Measurements from ENCODE around the gene SUGCT. TPM values are rescaled to one million over a fixed set of nuclear protein-coding genes. Genes with fewer than 3 reads are reported as not detected.

Gene SUGCT
- total RNA-seq, 1 experiment from 2014 or later, result 5.4 TPM

DNA sequence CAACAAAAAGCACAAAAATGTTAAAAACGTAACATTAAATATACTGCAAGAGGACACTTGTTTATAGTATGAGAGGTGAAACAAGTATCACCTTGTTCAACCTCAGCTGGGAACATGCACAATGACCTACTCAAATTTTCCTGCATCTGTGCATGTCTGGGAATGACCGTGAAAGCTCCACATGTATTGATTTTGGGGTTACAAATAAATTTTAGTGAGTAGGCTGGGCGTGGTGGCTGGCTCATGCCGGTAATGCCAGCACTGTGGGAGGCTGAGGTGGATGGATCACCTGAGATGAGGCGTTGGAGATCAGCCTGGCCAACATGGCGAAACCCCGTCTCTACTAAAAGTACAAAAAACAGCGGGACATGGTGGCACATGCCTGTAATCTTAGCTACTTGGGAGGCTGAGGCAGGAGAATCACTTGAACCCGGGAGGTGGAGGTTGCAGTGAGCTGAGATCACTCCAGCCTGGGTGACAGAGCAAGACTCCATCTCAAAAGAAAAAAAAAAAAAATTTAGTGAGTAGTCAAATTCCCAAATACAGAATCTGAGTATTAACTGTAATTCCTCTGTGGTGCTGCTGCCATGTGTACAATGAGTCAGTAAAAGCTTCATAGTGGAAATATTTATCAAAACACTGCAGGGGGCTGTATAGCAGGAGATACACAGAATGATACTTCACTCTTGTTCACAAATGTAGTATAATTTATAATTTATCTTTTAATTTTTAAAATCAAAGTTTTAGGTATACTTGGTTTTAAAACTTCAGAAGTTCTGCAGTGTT, 41.1 kb downstream of the SUGCT start:
- TF ChIP-seq, protein P1, sequence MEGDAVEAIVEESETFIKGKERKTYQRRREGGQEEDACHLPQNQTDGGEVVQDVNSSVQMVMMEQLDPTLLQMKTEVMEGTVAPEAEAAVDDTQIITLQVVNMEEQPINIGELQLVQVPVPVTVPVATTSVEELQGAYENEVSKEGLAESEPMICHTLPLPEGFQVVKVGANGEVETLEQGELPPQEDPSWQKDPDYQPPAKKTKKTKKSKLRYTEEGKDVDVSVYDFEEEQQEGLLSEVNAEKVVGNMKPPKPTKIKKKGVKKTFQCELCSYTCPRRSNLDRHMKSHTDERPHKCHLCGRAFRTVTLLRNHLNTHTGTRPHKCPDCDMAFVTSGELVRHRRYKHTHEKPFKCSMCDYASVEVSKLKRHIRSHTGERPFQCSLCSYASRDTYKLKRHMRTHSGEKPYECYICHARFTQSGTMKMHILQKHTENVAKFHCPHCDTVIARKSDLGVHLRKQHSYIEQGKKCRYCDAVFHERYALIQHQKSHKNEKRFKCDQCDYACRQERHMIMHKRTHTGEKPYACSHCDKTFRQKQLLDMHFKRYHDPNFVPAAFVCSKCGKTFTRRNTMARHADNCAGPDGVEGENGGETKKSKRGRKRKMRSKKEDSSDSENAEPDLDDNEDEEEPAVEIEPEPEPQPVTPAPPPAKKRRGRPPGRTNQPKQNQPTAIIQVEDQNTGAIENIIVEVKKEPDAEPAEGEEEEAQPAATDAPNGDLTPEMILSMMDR (conservative IDR thresholded peaks at IDR 0.05), result no peak

More for the DNA sequence above, 41.1 kb downstream of the SUGCT start:
- Histone ChIP-seq H4K5ac (ENCODE audit: insufficient read length, low read depth, low read length) (no peak overlapping the region), H3K79me2 (ENCODE audit: insufficient read depth, low read length) (no peaks in the 10 kb centered on the region), H2BK5ac (ENCODE audit: insufficient read length, low read length) (no peak overlapping the region), H3K4me1 (ENCODE audit: insufficient read depth, low read length) (no peaks in the 10 kb centered on the region), H3T11ph (ENCODE audit: low read length) (no peak overlapping the region), H3K4ac (ENCODE audit: low read depth, low read length) (no peak overlapping the region), H3K9ac (ENCODE audit: extremely low read depth, insufficient read length, low read length) (no peak overlapping the region), H4K91ac (ENCODE audit: insufficient read length, low read depth, low read length) (no peak overlapping the region), H2BK15ac (ENCODE audit: low read depth, low read length) (no peak overlapping the region), H2BK12ac (ENCODE audit: insufficient read length, low read depth, low read length) (no peak overlapping the region), H2BK20ac (ENCODE audit: low read depth, low read length, poor library complexity, severe bottlenecking) (no peak overlapping the region), H3K18ac (ENCODE audit: insufficient read length, low read depth, low read length) (no peak overlapping the region), H2BK120ac (ENCODE audit: low read depth, low read length, poor library complexity, severe bottlenecking) (no peak overlapping the region), H2AK5ac (ENCODE audit: insufficient read length, low read length) (no peak overlapping the region), H3K56ac (ENCODE audit: insufficient read length, low read depth, low read length) (no peak overlapping the region), H4K20me1 (ENCODE audit: control insufficient read depth, insufficient read depth, insufficient read length) (no peaks in the 10 kb centered on the region), H3K79me1 (ENCODE audit: insufficient read depth, low read depth, low read length, poor library complexity, severe bottlenecking) (no peaks in the 10 kb centered on the region), H4K8ac (replicated peaks; ENCODE audit: insufficient read length, low read depth, low read length) (no peak overlapping the region), H3K4me2 (ENCODE audit: insufficient read depth, insufficient read length, low read length) (no peak overlapping the region), H3K27me3 (ENCODE audit: insufficient read depth, low read length) (no peaks in the 10 kb centered on the region), H3K14ac (ENCODE audit: insufficient read depth, low read length) (no peak overlapping the region), H3K23me2 (ENCODE audit: insufficient read length, low read depth, low read length, poor library complexity, severe bottlenecking) (no peaks in the 10 kb centered on the region), H3K27ac (ENCODE audit: insufficient read length, low read depth, low read length) (no peak overlapping the region), H3K23ac (ENCODE audit: insufficient read length, low read depth, low read length) (no peak overlapping the region), H3K9me3 (ENCODE audit: control insufficient read depth, low read depth, low read length) (no peaks in the 10 kb centered on the region), H2AFZ (ENCODE audit: low read length) (no peak overlapping the region)
- no peak for DNase-seq
- Mint-ChIP-seq H3K27me3 (ENCODE audit: low read depth) (no peaks in the 10 kb centered on the region), H3K27ac (no peak overlapping the region), H3K36me3 (ENCODE audit: insufficient read depth in 1 of 3, low read depth in 3 of 3) (no peaks in the 10 kb centered on the region), H3K4me3 (no peak overlapping the region), H3K4me1 (peaks cover 6% of the 10 kb centered on the region in 2 experiments; a peak in 3 of 4 replicates), H3K9me3 (no peaks in the 10 kb centered on the region)
- WGBS (ENCODE audit: extremely low coverage, insufficient read length, low lambda C conversion rate), result no CpG with 5 or more reads among the region's 9 CpGs
